ENCODE measurements around the gene CTDP1.
A peak's percentile ranks its signal among the peaks of the same experiment; 100 is the strongest.

The CTDP1 gene

DNA sequence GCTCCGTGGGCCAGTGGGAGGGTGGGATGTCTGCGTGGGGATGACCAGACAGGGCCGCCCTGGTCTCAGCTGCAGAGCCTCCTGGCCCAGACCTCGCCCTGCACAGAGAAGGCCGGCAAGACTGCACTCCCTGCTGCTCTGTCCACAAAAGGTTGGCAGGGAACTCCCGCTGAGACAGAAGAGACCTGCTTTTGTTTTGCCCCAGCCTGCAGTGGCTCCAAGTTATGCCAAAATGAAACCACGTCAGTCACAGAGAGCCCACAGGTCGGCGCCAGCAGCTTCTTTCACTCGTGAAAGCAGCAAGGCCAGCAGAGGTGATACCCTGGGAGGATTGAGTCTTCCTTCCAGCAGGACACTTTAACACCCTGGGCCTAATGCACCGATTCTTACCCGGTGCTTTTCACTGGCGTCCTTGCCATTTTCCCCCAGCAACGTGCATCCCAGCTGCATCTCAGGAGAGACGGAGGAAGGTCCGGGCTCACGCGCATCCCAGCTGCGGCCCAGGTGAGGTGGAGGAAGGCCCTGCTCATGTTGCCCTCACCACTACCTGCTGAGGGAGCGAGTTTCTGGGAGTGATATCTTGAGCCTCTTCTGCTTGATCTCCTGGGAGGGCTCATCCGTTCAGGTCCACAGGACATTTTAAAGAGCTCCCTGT lies 22.1 kb upstream of the CTDP1 start:
- no peak for TF ChIP-seq Cebpa-rat (IDR thresholded peaks at IDR 0.05)
- H3K4me1 ChIP-seq = peaks cover 0 to 29% (median 19%) of the 10 kb centered on the region in 10 experiments; a peak in 16 of 20 replicates
- no peaks in the 10 kb centered on the region for H4K20me1 ChIP-seq
- peak overlapping the region in 10 of 11 experiments; percentile 19 to 87 (median 78); a peak in 19 of 22 replicates for H3K4me2 ChIP-seq
- peaks cover 0 to 21% (median 0%) of the 10 kb centered on the region in 11 experiments; a peak in 7 of 22 replicates for H3K27me3 ChIP-seq
- 0 out of 22 replicates have a peak, but pooled peaks cover 0 to 5% (median 0%) of the 10 kb centered on the region in 11 experiments for H3K36me3 ChIP-seq
- H3K9ac ChIP-seq = no peak overlapping the region; a peak in 1 of 22 replicates
- peaks cover 8 to 18% (median 13%) of the 10 kb centered on the region in 11 experiments; a peak in 20 of 22 replicates for H3K9me3 ChIP-seq (replicated peaks in 1 of 11)
- no peak overlapping the region for H3K4me3 ChIP-seq
- no peak overlapping the region for H3K27ac ChIP-seq

DNA sequence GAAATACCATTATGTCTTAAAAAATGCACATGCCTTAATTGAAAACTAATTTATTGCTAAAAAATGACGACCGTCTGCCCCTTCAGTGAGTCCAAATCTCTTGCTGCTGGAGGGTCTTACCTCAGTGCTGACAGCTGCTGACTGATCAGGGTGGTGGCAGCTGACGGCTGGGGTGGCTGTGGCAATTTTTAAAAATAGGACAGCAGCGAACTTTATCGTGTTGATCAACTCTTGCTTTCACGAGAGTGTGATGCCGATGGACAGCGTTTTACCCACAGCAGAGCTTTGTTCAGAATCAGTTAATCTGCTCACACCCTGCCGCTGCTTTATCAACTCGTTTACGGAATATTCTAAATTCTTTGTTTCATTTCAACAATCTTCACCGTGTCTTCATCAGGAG lies 21.2 kb upstream of the CTDP1 start:
- Histone ChIP-seq H3K9me3 (replicated peaks in 1 of 11) (peaks cover 8 to 18% (median 13%) of the 10 kb centered on the region in 11 experiments; a peak in 20 of 22 replicates), H4K20me1 (no peaks in the 10 kb centered on the region), H3K4me3 (no peak overlapping the region), H3K27me3 (peaks cover 0 to 21% (median 0%) of the 10 kb centered on the region in 11 experiments; a peak in 7 of 22 replicates), H3K9ac (no peak overlapping the region), H3K27ac (no peak overlapping the region), H3K4me1 (peaks cover 0 to 29% (median 19%) of the 10 kb centered on the region in 10 experiments; a peak in 16 of 20 replicates), H3K36me3 (0 out of 22 replicates have a peak, but pooled peaks cover 0 to 5% (median 0%) of the 10 kb centered on the region in 11 experiments), H3K4me2 (peak overlapping the region in 8 of 11 experiments; percentile 23 to 87 (median 81); a peak in 15 of 22 replicates)
- no peak for TF ChIP-seq Cebpa-rat (IDR thresholded peaks at IDR 0.05)

DNA sequence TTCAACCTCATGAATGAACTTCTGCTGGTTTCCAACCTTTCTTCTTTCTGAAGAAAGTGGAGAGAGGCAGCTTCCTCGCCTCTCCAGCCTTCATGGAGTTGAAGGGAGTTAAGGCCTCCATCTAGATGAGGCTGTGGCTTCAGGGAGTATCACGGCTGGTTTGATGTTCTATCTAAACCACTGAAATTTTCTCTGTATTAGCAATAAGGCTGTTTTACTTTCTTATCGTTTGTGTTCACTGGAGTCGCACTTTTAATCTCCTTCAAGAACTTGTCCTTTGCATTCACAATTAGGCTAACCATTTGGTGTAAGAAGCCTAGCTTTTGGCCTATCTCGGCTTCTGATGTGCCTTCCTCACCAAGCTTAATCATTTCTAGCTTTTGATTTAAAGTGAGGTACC lies 19.9 kb upstream of the CTDP1 start:
- Histone ChIP-seq H3K9ac (no peak overlapping the region), H3K4me2 (no peak overlapping the region), H3K27ac (no peak overlapping the region), H3K36me3 (0 out of 22 replicates have a peak, but pooled peaks cover 0 to 5% (median 0%) of the 10 kb centered on the region in 11 experiments), H3K27me3 (peaks cover 0 to 21% (median 0%) of the 10 kb centered on the region in 11 experiments; a peak in 7 of 22 replicates), H3K9me3 (replicated peaks in 1 of 11) (peaks cover 9 to 26% (median 18%) of the 10 kb centered on the region in 11 experiments; a peak in 21 of 22 replicates), H3K4me1 (peaks cover 0 to 29% (median 19%) of the 10 kb centered on the region in 10 experiments; a peak in 16 of 20 replicates), H3K4me3 (no peak overlapping the region), H4K20me1 (no peaks in the 10 kb centered on the region)
- no peak for TF ChIP-seq Cebpa-rat (IDR thresholded peaks at IDR 0.05)

DNA sequence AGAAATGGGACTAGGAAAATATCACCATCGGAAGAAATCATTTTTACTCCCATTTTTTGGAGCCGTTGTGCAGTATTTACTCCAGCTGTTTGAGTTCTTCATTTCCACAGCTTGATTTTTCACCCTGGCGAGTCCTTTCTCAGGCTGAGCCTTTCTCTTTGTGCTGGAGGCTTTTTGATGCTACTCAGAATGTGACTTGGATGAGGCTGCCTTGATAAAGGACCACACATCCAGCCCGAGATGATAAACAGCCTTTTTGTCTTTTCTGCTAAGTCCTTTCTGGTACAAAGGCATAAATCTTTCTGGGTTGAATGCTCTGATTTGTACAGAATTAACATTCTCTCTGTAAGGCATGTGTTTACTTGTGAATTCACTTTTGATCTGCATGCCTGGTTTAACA lies 17.6 kb upstream of the CTDP1 start:
- Histone ChIP-seq H3K4me1 (peaks cover 0 to 25% (median 18%) of the 10 kb centered on the region in 10 experiments; a peak in 16 of 20 replicates), H3K4me2 (no peak overlapping the region), H3K36me3 (no peaks in the 10 kb centered on the region), H3K4me3 (no peak overlapping the region), H3K9ac (no peak overlapping the region), H4K20me1 (no peaks in the 10 kb centered on the region), H3K27me3 (peaks cover 0 to 21% (median 0%) of the 10 kb centered on the region in 11 experiments; a peak in 7 of 22 replicates), H3K27ac (no peak overlapping the region), H3K9me3 (replicated peaks in 1 of 11) (peaks cover 0 to 13% (median 7%) of the 10 kb centered on the region in 11 experiments; a peak in 6 of 22 replicates)
- no peak for TF ChIP-seq Cebpa-rat (IDR thresholded peaks at IDR 0.05)

DNA sequence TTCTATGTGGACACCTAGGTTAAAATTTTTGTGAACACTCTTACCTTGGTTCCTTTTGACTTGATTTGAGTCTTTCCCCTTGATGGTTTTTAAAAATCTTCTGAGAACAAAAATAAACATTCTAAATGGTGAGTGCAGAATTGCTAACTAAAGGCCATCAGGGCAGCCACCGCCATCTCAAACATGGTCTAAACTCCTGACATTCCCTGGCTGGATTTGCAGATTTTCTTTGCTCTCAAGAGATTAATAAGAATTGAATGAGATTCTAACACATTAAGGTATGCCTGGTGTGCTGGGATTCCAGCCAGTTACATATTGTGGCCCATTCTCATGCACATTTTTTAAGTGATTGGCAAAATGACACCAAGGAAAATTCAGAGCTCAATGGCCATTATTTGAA lies 17.2 kb upstream of the CTDP1 start:
- Histone ChIP-seq H3K9me3 (replicated peaks in 1 of 11) (peaks cover 0 to 13% (median 7%) of the 10 kb centered on the region in 11 experiments; a peak in 6 of 22 replicates), H3K4me1 (peaks cover 0 to 21% (median 14%) of the 10 kb centered on the region in 10 experiments; a peak in 16 of 20 replicates), H3K36me3 (no peaks in the 10 kb centered on the region), H4K20me1 (no peaks in the 10 kb centered on the region), H3K4me3 (no peak overlapping the region), H3K4me2 (no peak overlapping the region), H3K27ac (no peak overlapping the region), H3K9ac (no peak overlapping the region), H3K27me3 (peaks cover 0 to 19% (median 0%) of the 10 kb centered on the region in 11 experiments; a peak in 6 of 22 replicates)
- no peak for TF ChIP-seq Cebpa-rat (IDR thresholded peaks at IDR 0.05)

DNA sequence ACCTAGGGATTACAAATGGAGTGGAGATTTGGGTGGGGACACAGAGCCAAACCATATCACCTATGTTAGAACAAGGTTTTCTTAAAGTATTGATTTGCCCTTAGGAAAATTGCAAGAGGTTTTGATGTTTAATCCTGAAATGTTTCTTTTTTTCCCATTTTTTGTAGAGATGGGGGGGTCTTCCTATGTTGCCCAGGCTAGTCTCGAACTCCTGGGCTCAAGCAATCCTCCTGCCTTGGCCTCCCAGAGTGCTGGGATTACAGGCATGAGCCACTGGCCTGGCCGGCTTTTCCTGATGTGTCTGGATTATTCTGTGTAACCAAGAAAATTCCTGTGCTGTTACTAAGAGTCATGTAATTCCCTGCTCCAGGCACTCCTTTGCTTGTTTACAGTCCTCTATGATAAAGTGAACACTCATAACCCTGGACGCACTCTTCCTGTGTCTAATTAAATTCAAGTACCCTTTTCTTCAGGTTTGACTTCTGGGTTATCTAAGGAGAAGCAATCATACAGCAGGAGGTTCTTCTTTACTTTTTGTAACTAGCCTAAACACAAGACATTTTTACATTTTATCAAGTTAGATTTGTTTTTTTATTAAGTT lies 15.0 kb upstream of the CTDP1 start:
- no peak overlapping the region for H3K27ac ChIP-seq
- no peak for TF ChIP-seq Cebpa-rat (IDR thresholded peaks at IDR 0.05)
- no peak overlapping the region for H3K4me2 ChIP-seq
- no peaks in the 10 kb centered on the region for H3K4me1 ChIP-seq
- no peak overlapping the region for H3K4me3 ChIP-seq
- H3K36me3 ChIP-seq = no peaks in the 10 kb centered on the region
- no peaks in the 10 kb centered on the region; a peak in 1 of 22 replicates for H3K27me3 ChIP-seq
- no peaks in the 10 kb centered on the region for H4K20me1 ChIP-seq
- H3K9ac ChIP-seq = no peak overlapping the region
- peaks cover 0 to 13% (median 7%) of the 10 kb centered on the region in 11 experiments; a peak in 6 of 22 replicates for H3K9me3 ChIP-seq (replicated peaks in 1 of 11)

DNA sequence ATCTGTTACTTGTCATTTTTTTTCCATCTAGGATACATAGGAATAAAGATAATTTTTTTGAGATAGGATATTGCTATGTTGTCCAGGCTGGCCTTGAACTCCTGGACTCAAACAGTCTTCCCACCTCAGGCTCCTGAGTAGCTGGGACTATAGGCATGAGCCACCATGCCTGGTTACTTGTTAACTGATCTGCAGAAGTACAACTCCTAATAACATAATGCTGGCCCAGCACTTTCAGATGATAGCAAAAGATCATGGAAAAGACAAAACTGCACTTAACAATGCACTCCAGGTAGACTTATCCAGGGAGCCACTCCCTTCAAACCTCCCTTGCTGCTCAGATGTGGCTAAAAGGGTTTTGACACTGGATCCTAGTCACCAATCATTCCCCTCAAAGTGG lies 11.4 kb upstream of the CTDP1 start:
- Histone ChIP-seq H3K9ac (no peak overlapping the region), H3K9me3 (replicated peaks in 1 of 11) (peaks cover 0 to 17% (median 7%) of the 10 kb centered on the region in 11 experiments; a peak in 7 of 22 replicates), H3K27ac (no peak overlapping the region), H4K20me1 (no peaks in the 10 kb centered on the region), H3K4me3 (no peak overlapping the region), H3K4me2 (no peak overlapping the region), H3K36me3 (peaks cover 0 to 5% (median 0%) of the 10 kb centered on the region in 11 experiments; a peak in 1 of 22 replicates), H3K4me1 (no peaks in the 10 kb centered on the region), H3K27me3 (no peaks in the 10 kb centered on the region)
- no peak for TF ChIP-seq Cebpa-rat (IDR thresholded peaks at IDR 0.05)

DNA sequence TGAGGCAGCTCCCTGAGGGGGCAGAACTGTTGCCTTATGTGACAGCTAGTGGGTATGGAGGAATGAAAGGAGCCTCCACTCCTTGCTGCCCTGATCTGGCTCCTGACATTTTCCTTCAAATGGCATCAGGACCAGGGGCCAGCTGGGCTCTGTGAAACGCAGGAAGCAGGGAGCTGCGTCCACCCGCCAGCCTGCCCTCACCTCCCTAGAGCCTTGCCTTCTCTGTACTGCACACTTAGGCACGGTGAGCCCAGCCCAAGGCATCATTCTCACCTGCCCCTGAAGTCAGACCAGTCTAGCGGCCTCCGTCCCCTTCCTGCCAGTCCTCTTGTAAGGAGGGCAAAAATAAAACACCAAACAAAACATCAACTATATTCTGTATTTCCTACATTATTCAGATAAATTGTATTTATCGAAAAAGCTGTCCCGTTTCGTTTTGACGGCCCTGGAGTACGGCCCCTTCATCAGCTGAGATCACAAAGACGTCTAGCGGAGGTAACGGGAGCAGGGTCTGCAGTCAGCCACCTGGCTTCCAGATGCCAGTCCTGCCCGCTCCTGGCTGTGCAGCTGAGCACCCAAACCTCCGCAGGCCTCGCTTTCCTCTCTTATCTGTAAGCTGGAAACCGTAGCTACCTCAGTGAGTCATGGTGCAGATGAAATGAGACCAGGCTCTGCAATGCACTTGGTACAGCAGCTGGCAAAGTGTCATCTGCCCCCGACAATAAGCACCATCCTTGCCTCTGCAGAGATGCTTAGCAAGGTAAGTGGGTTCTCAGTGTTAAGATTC lies 6.9 kb upstream of the CTDP1 start:
- Histone ChIP-seq H3K27me3 (no peaks in the 10 kb centered on the region), H3K9me3 (replicated peaks in 1 of 11) (peaks cover 0 to 10% (median 0%) of the 10 kb centered on the region in 11 experiments; a peak in 1 of 22 replicates), H3K36me3 (peaks cover 0 to 32% (median 11%) of the 10 kb centered on the region in 11 experiments; a peak in 11 of 22 replicates), H3K4me3 (no peak overlapping the region), H3K4me1 (peaks cover 7 to 21% (median 9%) of the 10 kb centered on the region in 10 experiments), H3K9ac (no peak overlapping the region), H3K4me2 (no peak overlapping the region), H4K20me1 (no peaks in the 10 kb centered on the region), H3K27ac (no peak overlapping the region)
- no peak for TF ChIP-seq Cebpa-rat (IDR thresholded peaks at IDR 0.05)
